BJ (cell line): ENCODE measurements around the gene ZNF555. TPM values are rescaled to one million over a fixed set of nuclear protein-coding genes. Genes with fewer than 3 reads are reported as not detected.

Experiments
- CTCF ChIA-PET: fragments of 350-600 bp; formaldehyde crosslinking; extraction: SDS; loops from one replicate; lab custom pipeline; 2021; ENCODE audit warnings: antibody characterized with exemption, inconsistent platforms; lab: Yijun Ruan, JAX
- POLR2A ChIA-PET: fragments of 300-600 bp; sonication (Branson Sonifier 250); formaldehyde crosslinking; extraction: SDS; loops from one replicate; lab custom pipeline; 2021; ENCODE audit warnings: antibody characterized with exemption; lab: Charles Lee
- DNase-seq: peaks from one replicate; pipeline ENCODE4 v3.0.0-alpha.2; 2011; ENCODE audit warnings: low read depth
- H3K27me3 ChIP-seq: 2 replicates; pipeline ENCODE4 v1.6.0; 2011; ENCODE audit warnings: low read length; ENCODE audit not compliant: control insufficient read depth, insufficient read depth
- H3K36me3 ChIP-seq: 2 replicates; pipeline ENCODE4 v1.5.1; 2011; ENCODE audit warnings: low read length; ENCODE audit not compliant: control insufficient read depth, insufficient read depth
- H3K4me3 ChIP-seq: 2 replicates; pipeline ENCODE4 v1.5.1; 2011; ENCODE audit warnings: low read depth, mild to moderate bottlenecking, control low read depth, low read length
- polyA plus RNA-seq: library from polyadenylated mRNA; depleted of rRNA; stranded (reverse); fragments of >200 nt; gene quantifications from 2 replicates; pipeline ENCODE4 v1.2.3, GENCODE V29; 2011
- TF ChIP-seq, protein P1 (sequence below): IDR thresholded peaks from 2 replicates; pipeline ENCODE4 v1.5.1; 2011; ENCODE audit warnings: low read depth, mild to moderate bottlenecking, control low read depth, inconsistent platforms, low read length, moderate library complexity; ENCODE audit not compliant: insufficient read depth

The ZNF555 gene
- polyA plus RNA-seq, 1 experiment: 3.0 TPM

DNA sequence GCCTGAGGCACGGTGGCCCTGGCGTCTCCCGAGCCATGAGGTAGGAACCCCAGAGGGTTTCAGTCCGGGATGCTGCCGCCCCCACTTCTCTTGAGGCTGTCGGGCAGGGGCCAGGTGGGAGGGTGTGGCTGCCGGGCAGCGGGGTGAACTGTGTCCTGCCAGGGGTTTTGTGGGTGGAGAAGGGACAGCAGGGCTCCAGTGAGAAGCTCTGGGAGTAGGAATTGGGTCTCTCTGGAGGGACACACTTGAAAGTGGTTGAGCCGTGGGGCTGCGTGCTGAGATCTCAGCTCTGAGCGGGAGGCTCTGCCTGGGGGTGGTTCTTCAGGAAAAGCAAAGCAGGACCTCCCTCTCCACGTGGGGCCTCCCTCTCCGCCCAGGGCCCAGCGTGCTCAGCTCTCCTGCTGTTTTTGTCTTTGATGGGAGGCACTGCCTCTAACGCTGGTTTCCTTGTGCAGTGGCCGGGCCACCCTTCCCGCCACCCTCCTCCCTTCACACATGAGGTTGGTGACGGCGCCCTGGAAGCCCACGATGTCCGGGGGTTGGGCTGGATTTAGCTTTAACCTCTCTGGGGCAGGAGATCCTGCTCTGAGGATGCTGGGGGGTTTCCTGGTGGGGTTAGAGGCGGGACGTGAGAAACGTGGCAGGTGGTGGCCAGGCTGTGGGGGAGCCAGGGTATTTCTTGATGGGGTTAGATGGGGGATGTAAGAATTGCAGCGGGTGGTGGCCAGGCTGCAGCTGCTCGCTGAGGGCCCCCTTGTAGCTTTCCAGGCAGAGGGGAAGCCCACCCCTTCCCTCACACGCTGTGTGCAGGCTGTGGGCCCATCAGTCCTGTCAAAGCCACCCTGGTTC lies 36.9 kb upstream of the ZNF555 start:
- no peak overlapping the region for H3K4me3 ChIP-seq
- no peaks in the 10 kb centered on the region for H3K27me3 ChIP-seq
- TF ChIP-seq, protein P1, sequence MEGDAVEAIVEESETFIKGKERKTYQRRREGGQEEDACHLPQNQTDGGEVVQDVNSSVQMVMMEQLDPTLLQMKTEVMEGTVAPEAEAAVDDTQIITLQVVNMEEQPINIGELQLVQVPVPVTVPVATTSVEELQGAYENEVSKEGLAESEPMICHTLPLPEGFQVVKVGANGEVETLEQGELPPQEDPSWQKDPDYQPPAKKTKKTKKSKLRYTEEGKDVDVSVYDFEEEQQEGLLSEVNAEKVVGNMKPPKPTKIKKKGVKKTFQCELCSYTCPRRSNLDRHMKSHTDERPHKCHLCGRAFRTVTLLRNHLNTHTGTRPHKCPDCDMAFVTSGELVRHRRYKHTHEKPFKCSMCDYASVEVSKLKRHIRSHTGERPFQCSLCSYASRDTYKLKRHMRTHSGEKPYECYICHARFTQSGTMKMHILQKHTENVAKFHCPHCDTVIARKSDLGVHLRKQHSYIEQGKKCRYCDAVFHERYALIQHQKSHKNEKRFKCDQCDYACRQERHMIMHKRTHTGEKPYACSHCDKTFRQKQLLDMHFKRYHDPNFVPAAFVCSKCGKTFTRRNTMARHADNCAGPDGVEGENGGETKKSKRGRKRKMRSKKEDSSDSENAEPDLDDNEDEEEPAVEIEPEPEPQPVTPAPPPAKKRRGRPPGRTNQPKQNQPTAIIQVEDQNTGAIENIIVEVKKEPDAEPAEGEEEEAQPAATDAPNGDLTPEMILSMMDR: no peak
- CTCF ChIA-PET: interaction anchor here (0.6 to 2.4 kb wide), 4 partner anchors 15 to 55 kb away, joined by 3 to 9 read pairs (median 4); partner anchors contain the start of genes THOP1 and ZNF554
- DNase-seq: no peak
- peaks cover 19% of the 10 kb centered on the region for H3K36me3 ChIP-seq
- POLR2A ChIA-PET: no interaction called here

DNA sequence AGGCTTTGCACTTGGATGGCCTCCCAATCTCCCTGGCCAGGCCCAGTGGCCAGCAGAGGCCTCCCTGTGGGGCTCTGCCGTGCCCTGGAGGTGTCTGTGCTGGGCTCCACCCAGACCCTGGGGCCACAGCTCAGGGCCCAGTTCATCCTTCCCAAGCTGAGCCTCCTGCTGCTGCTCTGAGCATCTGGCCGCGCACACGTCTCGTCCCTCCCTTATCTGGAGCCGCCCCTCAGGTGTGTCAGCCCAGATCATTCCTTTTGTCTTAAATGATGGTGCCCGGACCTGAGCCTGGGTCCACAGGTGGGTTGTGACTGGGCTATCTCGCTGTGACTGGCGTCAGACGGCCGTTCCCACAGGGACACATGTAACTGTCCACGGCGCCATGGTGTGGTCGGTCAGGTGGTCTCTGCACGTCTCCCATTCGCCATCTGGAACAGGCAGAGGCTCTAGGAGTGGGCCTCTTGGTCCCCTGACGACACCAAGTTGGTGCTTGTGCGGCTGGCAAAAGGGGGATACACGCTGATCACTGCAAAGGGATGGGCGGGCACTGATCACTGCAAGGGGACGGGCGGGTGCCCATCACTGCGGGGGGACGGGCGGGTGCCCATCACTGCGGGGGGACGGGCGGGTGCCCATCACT lies 35.9 kb upstream of the ZNF555 start:
- ChIA-PET POLR2A (no interaction called here), CTCF (interaction anchor here (2.4 kb wide), 1 partner anchor 14 kb away, joined by 9 read pairs; the partner anchor contains the start of gene ZNF554)
- Histone ChIP-seq H3K27me3 (no peaks in the 10 kb centered on the region), H3K36me3 (peaks cover 26% of the 10 kb centered on the region), H3K4me3 (no peak overlapping the region)
- TF ChIP-seq, protein P1: no peak
- no peak for DNase-seq

DNA sequence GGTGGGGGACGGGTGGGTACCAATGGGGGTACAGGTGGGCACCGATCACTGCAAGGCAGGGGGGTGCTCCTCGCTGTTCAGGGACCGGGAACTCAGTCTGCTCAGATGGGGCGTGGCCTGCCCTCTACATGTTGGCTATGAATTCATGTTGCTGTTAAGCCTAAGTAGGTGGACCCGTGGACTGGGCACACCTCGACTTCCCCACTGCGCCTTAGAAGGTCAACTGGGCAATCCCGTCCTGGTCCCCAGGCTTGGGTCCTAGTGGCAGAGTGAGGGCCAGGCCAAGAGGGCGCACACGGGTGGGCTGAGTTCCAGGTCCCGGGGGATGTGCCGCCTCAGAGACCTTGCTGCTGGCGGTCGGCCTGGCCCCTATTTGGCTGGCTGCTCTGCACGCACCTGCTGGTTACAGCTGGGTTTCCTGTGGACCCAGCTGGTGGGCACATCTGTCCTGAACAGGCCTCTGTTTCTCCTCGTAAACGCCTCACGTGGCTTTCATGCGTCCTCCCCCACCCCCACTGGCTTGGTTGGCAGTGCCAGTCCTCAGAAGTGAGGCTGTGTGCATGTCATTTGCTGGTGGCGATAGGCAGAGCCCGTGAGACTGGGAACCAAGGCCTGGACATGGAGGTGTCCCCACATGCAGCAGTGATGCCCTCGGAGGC lies 35.2 kb upstream of the ZNF555 start:
- POLR2A ChIA-PET: no interaction called here
- Histone ChIP-seq H3K4me3 (no peak overlapping the region), H3K27me3 (no peaks in the 10 kb centered on the region), H3K36me3 (peaks cover 25% of the 10 kb centered on the region)
- DNase-seq: no peak
- TF ChIP-seq, protein P1: no peak
- CTCF ChIA-PET: no interaction called here

DNA sequence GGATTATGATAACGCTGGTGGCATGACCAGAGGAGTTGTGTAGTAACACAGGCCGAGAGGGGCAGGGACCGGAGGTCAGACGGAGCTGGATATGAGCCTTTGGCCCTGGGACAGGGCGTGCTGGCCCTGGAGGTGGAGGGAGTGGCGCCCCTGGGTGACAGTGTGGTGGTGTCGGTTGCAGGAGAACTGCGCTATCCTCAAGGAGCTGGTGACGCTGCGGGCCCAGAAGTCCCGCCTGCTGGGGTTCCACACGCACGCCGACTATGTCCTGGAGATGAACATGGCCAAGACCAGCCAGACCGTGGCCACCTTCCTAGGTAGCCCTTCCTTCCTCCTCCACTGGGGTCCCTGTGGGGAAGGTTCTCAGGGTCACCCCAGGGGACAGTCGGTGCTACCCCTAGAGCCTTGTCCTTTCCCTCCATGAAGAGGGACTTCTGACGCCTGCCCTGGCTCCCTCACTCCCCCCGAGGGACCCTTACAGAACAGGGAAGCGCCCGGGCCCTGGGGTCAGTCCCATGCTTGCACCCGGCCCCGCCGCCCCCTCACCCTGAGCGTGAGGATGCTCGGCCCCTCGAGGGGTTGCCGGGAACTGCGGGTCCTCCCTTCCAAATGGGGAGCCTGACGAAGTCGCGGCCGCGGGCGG lies 34.4 kb upstream of the ZNF555 start:
- Histone ChIP-seq H3K4me3 (no peak overlapping the region), H3K27me3 (no peaks in the 10 kb centered on the region), H3K36me3 (peaks cover 26% of the 10 kb centered on the region)
- TF ChIP-seq, protein P1: no peak
- DNase-seq: no peak
- ChIA-PET CTCF (no interaction called here), POLR2A (no interaction called here)
